ENCODE results near the gene MCUB. TPM values are rescaled to one million over a fixed set of nuclear protein-coding genes. Genes with fewer than 3 reads are reported as not detected.

The MCUB gene
- polyA plus RNA-seq, 2 of the 4 experiments (the other 2 are of a cell fraction), result 14.6 to 21.9 TPM

DNA sequence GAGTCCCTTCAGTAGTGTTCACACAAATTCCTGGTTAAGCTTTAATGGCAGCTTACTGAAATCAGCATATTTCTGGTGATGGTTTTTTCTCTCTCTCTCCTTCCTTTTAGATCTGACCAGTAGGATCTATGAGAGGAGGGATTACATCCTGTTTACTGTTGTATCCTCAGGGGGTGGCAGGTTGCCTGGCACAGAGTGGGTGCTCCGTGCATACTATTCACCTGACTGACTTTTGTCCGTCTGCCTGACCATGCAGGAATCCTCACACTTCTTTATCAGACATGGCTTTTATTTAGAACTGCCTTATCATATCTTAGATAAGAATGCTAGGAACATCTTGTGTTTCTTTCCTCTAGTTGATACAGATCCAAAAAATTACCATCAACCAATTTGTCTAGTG, 29.6 kb downstream of the MCUB start:
- no peak for DNase-seq (ENCODE audit: low read depth in 1 of 2, low spot score in 1 of 2)
- POLR2A ChIA-PET, result no interaction called here
- Histone ChIP-seq H3K27ac (no peak overlapping the region), H3K4me3 (no peak overlapping the region), H3K4me1 (no peaks in the 10 kb centered on the region), H3K9me3 (no peaks in the 10 kb centered on the region), H3K4me2 (no peak overlapping the region)
- TF ChIP-seq EP300 (IDR thresholded peaks at IDR 0.05), result no peak
- TF ChIP-seq, protein P1, sequence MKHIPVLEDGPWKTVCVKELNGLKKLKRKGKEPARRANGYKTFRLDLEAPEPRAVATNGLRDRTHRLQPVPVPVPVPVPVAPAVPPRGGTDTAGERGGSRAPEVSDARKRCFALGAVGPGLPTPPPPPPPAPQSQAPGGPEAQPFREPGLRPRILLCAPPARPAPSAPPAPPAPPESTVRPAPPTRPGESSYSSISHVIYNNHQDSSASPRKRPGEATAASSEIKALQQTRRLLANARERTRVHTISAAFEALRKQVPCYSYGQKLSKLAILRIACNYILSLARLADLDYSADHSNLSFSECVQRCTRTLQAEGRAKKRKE (CRISPR knock-in tag; IDR thresholded peaks at IDR 0.05; ENCODE audit: low read depth), result no peak
- no peak for TF ChIP-seq POLR2A (IDR thresholded peaks at IDR 0.05; ENCODE audit: low read length)
- TF ChIP-seq EHF (CRISPR knock-in tag; IDR thresholded peaks at IDR 0.05), result no peak
- no peak for TF ChIP-seq HOXB5 (CRISPR knock-in tag; IDR thresholded peaks at IDR 0.05)
- TF ChIP-seq KDM1A (IDR thresholded peaks at IDR 0.05; ENCODE audit: low read depth), result no peak
- no peak for TF ChIP-seq GATA3 (IDR thresholded peaks at IDR 0.05; ENCODE audit: borderline replicate concordance)
- no peak for TF ChIP-seq HDAC2 (IDR thresholded peaks at IDR 0.05)
- no peak for TF ChIP-seq NR3C1 (IDR thresholded peaks at IDR 0.05)
- TF ChIP-seq ESRRA (IDR thresholded peaks at IDR 0.05; ENCODE audit: borderline replicate concordance, low read length), result no peak
- TF ChIP-seq, protein P2, sequence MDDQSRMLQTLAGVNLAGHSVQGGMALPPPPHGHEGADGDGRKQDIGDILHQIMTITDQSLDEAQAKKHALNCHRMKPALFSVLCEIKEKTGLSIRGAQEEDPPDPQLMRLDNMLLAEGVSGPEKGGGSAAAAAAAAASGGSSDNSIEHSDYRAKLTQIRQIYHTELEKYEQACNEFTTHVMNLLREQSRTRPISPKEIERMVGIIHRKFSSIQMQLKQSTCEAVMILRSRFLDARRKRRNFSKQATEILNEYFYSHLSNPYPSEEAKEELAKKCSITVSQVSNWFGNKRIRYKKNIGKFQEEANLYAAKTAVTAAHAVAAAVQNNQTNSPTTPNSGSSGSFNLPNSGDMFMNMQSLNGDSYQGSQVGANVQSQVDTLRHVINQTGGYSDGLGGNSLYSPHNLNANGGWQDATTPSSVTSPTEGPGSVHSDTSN (IDR thresholded peaks at IDR 0.05), result no peak
- TF ChIP-seq, protein P3, sequence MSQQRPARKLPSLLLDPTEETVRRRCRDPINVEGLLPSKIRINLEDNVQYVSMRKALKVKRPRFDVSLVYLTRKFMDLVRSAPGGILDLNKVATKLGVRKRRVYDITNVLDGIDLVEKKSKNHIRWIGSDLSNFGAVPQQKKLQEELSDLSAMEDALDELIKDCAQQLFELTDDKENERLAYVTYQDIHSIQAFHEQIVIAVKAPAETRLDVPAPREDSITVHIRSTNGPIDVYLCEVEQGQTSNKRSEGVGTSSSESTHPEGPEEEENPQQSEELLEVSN (IDR thresholded peaks at IDR 0.05; ENCODE audit: borderline replicate concordance, low read depth), result no peak
- no peak for TF ChIP-seq RFX5 (IDR thresholded peaks at IDR 0.05)
- TF ChIP-seq CBX2 (IDR thresholded peaks at IDR 0.05; ENCODE audit: borderline replicate concordance, low read depth), result no peak
- ATAC-seq, result no peak
- WGBS (ENCODE audit: missing lambda C conversion rate), result 92% methylated on average over 2 of the region's 2 CpGs
- no peak for FAIRE-seq
- CTCF ChIA-PET, result no interaction called here

DNA sequence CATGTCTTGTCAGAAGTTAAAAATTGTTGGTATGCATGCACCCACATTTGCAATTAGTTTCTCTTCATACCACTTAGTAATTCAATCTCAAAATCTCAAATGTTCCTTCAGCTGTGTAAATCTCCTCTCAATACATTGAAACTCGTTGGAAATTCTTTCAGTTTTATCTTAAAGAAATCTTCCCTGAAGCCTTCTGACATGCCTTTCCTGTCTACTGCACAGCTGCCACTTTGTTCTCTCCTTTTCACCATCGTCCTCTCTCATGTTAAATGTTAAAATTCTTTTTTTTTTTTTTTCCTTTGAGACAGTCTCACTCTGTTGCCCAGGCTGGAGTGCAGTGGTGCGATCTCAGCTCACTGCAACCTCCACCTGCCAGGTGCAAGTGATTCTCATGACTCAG, 30.9 kb downstream of the MCUB start:
- WGBS (ENCODE audit: missing lambda C conversion rate), result 68% methylated on average over 3 of the region's 3 CpGs
- no peak for ATAC-seq
- H3K4me2 ChIP-seq, result no peak overlapping the region
- no peak for TF ChIP-seq RCOR1 (IDR thresholded peaks at IDR 0.05; ENCODE audit: low read depth, low read length)
- TF ChIP-seq, protein P4, sequence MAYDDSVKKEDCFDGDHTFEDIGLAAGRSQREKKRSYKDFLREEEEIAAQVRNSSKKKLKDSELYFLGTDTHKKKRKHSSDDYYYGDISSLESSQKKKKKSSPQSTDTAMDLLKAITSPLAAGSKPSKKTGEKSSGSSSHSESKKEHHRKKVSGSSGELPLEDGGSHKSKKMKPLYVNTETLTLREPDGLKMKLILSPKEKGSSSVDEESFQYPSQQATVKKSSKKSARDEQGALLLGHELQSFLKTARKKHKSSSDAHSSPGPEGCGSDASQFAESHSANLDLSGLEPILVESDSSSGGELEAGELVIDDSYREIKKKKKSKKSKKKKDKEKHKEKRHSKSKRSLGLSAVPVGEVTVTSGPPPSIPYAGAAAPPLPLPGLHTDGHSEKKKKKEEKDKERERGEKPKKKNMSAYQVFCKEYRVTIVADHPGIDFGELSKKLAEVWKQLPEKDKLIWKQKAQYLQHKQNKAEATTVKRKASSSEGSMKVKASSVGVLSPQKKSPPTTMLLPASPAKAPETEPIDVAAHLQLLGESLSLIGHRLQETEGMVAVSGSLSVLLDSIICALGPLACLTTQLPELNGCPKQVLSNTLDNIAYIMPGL (CRISPR knock-in tag; IDR thresholded peaks at IDR 0.05; ENCODE audit: borderline replicate concordance), result no peak
- no peak for TF ChIP-seq HOXA7 (CRISPR knock-in tag; IDR thresholded peaks at IDR 0.05)
- TF ChIP-seq EHF (CRISPR knock-in tag; IDR thresholded peaks at IDR 0.05), result no peak
- TF ChIP-seq, protein P5, sequence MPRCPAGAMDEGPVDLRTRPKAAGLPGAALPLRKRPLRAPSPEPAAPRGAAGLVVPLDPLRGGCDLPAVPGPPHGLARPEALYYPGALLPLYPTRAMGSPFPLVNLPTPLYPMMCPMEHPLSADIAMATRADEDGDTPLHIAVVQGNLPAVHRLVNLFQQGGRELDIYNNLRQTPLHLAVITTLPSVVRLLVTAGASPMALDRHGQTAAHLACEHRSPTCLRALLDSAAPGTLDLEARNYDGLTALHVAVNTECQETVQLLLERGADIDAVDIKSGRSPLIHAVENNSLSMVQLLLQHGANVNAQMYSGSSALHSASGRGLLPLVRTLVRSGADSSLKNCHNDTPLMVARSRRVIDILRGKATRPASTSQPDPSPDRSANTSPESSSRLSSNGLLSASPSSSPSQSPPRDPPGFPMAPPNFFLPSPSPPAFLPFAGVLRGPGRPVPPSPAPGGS (IDR thresholded peaks at IDR 0.05), result no peak
- no peak for TF ChIP-seq POLR2AphosphoS2 (conservative IDR thresholded peaks at IDR 0.05; ENCODE audit: low read length)
- TF ChIP-seq HDAC2 (IDR thresholded peaks at IDR 0.05), result no peak
- TF ChIP-seq, protein P6, sequence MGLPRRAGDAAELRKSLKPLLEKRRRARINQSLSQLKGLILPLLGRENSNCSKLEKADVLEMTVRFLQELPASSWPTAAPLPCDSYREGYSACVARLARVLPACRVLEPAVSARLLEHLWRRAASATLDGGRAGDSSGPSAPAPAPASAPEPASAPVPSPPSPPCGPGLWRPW (IDR thresholded peaks at IDR 0.05), result no peak
- TF ChIP-seq SMC3 (IDR thresholded peaks at IDR 0.05), result no peak
- TF ChIP-seq, protein P7, sequence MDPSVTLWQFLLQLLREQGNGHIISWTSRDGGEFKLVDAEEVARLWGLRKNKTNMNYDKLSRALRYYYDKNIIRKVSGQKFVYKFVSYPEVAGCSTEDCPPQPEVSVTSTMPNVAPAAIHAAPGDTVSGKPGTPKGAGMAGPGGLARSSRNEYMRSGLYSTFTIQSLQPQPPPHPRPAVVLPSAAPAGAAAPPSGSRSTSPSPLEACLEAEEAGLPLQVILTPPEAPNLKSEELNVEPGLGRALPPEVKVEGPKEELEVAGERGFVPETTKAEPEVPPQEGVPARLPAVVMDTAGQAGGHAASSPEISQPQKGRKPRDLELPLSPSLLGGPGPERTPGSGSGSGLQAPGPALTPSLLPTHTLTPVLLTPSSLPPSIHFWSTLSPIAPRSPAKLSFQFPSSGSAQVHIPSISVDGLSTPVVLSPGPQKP (IDR thresholded peaks at IDR 0.05; ENCODE audit: low read depth, low read length), result no peak
- TF ChIP-seq, protein P2 (IDR thresholded peaks at IDR 0.05), result no peak
- TF ChIP-seq HEYL (CRISPR knock-in tag; IDR thresholded peaks at IDR 0.05), result no peak
- TF ChIP-seq FOXS1 (CRISPR knock-in tag; IDR thresholded peaks at IDR 0.05), result no peak
- TF ChIP-seq HOXB13 (CRISPR knock-in tag; IDR thresholded peaks at IDR 0.05; ENCODE audit: low read depth), result no peak
- no peak for TF ChIP-seq SREBF2 (IDR thresholded peaks at IDR 0.05)
- TF ChIP-seq, protein P8, sequence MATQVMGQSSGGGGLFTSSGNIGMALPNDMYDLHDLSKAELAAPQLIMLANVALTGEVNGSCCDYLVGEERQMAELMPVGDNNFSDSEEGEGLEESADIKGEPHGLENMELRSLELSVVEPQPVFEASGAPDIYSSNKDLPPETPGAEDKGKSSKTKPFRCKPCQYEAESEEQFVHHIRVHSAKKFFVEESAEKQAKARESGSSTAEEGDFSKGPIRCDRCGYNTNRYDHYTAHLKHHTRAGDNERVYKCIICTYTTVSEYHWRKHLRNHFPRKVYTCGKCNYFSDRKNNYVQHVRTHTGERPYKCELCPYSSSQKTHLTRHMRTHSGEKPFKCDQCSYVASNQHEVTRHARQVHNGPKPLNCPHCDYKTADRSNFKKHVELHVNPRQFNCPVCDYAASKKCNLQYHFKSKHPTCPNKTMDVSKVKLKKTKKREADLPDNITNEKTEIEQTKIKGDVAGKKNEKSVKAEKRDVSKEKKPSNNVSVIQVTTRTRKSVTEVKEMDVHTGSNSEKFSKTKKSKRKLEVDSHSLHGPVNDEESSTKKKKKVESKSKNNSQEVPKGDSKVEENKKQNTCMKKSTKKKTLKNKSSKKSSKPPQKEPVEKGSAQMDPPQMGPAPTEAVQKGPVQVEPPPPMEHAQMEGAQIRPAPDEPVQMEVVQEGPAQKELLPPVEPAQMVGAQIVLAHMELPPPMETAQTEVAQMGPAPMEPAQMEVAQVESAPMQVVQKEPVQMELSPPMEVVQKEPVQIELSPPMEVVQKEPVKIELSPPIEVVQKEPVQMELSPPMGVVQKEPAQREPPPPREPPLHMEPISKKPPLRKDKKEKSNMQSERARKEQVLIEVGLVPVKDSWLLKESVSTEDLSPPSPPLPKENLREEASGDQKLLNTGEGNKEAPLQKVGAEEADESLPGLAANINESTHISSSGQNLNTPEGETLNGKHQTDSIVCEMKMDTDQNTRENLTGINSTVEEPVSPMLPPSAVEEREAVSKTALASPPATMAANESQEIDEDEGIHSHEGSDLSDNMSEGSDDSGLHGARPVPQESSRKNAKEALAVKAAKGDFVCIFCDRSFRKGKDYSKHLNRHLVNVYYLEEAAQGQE (IDR thresholded peaks at IDR 0.05), result no peak

More for the DNA sequence above, 30.9 kb downstream of the MCUB start:
- FAIRE-seq (no peak), DNase-seq (ENCODE audit: low read depth in 1 of 2, low spot score in 1 of 2) (no peak)
- CTCF ChIA-PET, result interaction anchor here (0.8 kb wide), 1 partner anchor 10 kb away, joined by 3 read pairs; no protein-coding TSS in a partner anchor
- Histone ChIP-seq H3K27ac (no peak overlapping the region), H3K4me3 (no peak overlapping the region), H3K4me1 (no peaks in the 10 kb centered on the region), H3K9me3 (no peaks in the 10 kb centered on the region)
- POLR2A ChIA-PET, result no interaction called here

Measured in A549 (cell line).